Ovary (tissue), 9 donors: ENCODE data around the gene APBA2. TPM values are rescaled to one million over a fixed set of nuclear protein-coding genes. Genes with fewer than 3 reads are reported as not detected.

Experiments
- DNase-seq, 5 donors: peaks; one replicate each; pipeline ENCODE4 v3.0.0-alpha.2; 2019 to 2020
- H3K27ac ChIP-seq, 2 donors: fragments of 200-600 bp; one replicate each; pipeline versions ENCODE4 v1.5.1 to v1.8.0; 2019 to 2022
- H3K27me3 ChIP-seq: fragments of 200-600 bp; one replicate; pipeline ENCODE4 v1.8.0; 2022
- H3K36me3 ChIP-seq: fragments of 200-600 bp; sonication (generic); one replicate; pipeline ENCODE4 v1.5.1; 2019
- H3K4me1 ChIP-seq: one replicate; pipeline ENCODE4 v1.8.1; 2013; ENCODE audit warnings: mild to moderate bottlenecking, moderate library complexity; ENCODE audit not compliant: insufficient read depth
- H3K4me3 ChIP-seq: fragments of 200-600 bp; sonication (generic); one replicate; pipeline ENCODE4 v1.5.1; 2017
- H3K9me3 ChIP-seq, 2 donors: fragments of 200-600 bp in 1 of 2; sonication (generic) in 1 of 2; one replicate each; pipeline versions ENCODE4 v1.5.1 to v1.8.1; 2013 to 2019; ENCODE audit warnings: mild to moderate bottlenecking in 1 of 2, moderate library complexity in 1 of 2
- EP300 ChIP-seq: sonication (generic); formaldehyde crosslinking; IDR thresholded peaks from one replicate; pipeline ENCODE4 v1.6.1; 2017; ENCODE audit warnings: antibody characterized with exemption
- POLR2A ChIP-seq: fragments of 450-650 bp; IDR thresholded peaks from one replicate; pipeline ENCODE4 v1.6.1; 2017; ENCODE audit warnings: antibody characterized with exemption, mild to moderate bottlenecking, moderate library complexity
- WGBS, 3 donors: extraction: QIAGEN DNeasy Blood & Tissue Kit in 1 of 3; methylation state at CpG; one replicate each; pipeline versions ENCODE4 v1.1.5 to v1.1.7; 2013 to 2017; 5-methylcytosine and 5-hydroxymethylcytosine counted together
- intact Hi-C, 4 donors: fragments of 100-400 bp; cut with DNase I; formaldehyde crosslinking; loops; one replicate each; pipeline versions ENCODE4 v1.11.0 to v1.15.1; 2022 to 2023
- polyA plus RNA-seq, 2 donors: library from polyadenylated mRNA; stranded (reverse); fragments of 200-250 nt in 1 of 2; fragments of 350-450 nt in 1 of 2; fragmentation: Illumina TruSeq in 1 of 2; extraction: RNeasy Lipid Tissue Mini Kit (QIAGEN cat#74804) in 1 of 2; gene quantifications; one replicate each; pipeline ENCODE4 v1.2.3, GENCODE V29; 2013 to 2014
- total RNA-seq, 7 donors: library from RNA; depleted of rRNA in 2 of 7; stranded (reverse); fragments of >200 nt in 2 of 7; fragmentation: NEBNext Ultra II Directional in 3 of 7; extraction: Animal tissue kit (Norgen Biotek cat#: 25700) in 3 of 7; gene quantifications; one replicate each; pipeline versions ENCODE4 v1.1.0 to v1.2.4, GENCODE V29; 2016 to 2023
- TF ChIP-seq, protein P1 (sequence below), 3 donors: fragments of 450-650 bp in 2 of 3; fragments of 200-600 bp in 1 of 3; IDR thresholded peaks; one replicate each; pipeline versions ENCODE4 v1.5.1 to v1.8.0; 2016 to 2022; ENCODE audit warnings: antibody characterized with exemption in 3 of 3, mild to moderate bottlenecking in 1 of 3
- donor health status: DM: no; HTN: no; CAD: no; lungs with moderate emphysema.
- donor health status: DM: no; HTN: no; CAD: no.
- donor health status: Bipolar disorder and iron deficiency.
- donor health status: DM: yes; HTN: yes; CAD: no.
- donor health status: DM: no; HTN: no; CAD: no.
- donor health status: DM: yes; HTN: yes; CAD: no.

Gene APBA2
- total and polyA plus RNA-seq, 9 donors: 0.53 to 3.1 (median 1.4) TPM

DNA sequence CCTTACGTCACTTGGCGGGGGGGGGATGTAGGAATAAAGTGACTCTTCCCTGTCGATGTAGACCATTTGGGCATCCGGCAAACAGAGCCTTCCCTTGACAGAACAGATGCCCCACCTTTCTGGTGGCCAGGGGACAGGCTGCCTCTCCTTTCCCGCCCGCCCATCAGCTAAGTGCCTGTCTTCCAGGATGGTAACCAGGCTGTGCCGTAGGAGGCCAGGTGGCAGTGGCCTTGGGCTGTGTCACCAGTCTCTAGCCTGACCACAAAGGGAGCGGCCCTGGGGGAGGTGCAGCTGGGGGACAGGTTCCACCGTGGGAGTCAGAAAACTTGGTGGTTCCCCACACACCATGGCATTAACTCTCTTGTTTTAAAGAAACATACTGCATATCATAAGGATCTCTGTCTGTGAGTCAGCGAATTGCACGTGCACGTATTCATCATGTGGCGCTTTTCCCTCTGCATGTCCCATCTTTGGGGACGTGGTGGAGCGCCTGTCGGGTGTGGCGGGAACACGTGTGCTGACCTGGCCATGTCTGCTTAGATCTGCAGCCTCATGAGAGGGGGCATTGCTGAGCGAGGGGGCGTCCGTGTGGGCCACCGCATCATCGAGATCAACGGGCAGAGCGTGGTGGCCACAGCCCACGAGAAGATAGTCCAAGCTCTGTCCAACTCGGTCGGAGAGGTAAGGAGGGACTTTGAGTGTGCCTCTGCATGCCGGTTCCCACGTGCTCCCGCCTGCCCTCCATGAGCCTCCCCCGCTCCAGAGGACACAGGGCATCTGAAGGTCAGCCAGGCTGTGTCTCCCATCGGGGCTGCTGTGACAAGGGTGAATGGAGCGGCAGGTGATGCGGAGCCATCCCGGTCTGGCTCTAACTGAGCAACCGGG is 227.8 kb downstream of the APBA2 start:
- H3K27me3 ChIP-seq: no peaks in the 10 kb centered on the region
- no peak overlapping the region for H3K4me3 ChIP-seq
- no peaks in the 10 kb centered on the region for H3K36me3 ChIP-seq
- TF ChIP-seq POLR2A (no peak), EP300 (no peak)
- TF ChIP-seq, protein P1, sequence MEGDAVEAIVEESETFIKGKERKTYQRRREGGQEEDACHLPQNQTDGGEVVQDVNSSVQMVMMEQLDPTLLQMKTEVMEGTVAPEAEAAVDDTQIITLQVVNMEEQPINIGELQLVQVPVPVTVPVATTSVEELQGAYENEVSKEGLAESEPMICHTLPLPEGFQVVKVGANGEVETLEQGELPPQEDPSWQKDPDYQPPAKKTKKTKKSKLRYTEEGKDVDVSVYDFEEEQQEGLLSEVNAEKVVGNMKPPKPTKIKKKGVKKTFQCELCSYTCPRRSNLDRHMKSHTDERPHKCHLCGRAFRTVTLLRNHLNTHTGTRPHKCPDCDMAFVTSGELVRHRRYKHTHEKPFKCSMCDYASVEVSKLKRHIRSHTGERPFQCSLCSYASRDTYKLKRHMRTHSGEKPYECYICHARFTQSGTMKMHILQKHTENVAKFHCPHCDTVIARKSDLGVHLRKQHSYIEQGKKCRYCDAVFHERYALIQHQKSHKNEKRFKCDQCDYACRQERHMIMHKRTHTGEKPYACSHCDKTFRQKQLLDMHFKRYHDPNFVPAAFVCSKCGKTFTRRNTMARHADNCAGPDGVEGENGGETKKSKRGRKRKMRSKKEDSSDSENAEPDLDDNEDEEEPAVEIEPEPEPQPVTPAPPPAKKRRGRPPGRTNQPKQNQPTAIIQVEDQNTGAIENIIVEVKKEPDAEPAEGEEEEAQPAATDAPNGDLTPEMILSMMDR (IDR thresholded peaks at IDR 0.05): no peak
- H3K9me3 ChIP-seq: no peaks in the 10 kb centered on the region
- intact Hi-C loops: no loop called here
- 81 to 85% (median 81%) methylated on average over 37 of the region's 37 CpGs for WGBS, 3 donors
- peaks cover 5% of the 10 kb centered on the region for H3K4me1 ChIP-seq
- DNase-seq: no peak
- no peak overlapping the region for H3K27ac ChIP-seq

GRCh38 chr15:29114221-29115092 is 228.7 kb downstream of the APBA2 start:
- intact Hi-C loops: no loop called here
- no peak overlapping the region for H3K4me3 ChIP-seq

DNA sequence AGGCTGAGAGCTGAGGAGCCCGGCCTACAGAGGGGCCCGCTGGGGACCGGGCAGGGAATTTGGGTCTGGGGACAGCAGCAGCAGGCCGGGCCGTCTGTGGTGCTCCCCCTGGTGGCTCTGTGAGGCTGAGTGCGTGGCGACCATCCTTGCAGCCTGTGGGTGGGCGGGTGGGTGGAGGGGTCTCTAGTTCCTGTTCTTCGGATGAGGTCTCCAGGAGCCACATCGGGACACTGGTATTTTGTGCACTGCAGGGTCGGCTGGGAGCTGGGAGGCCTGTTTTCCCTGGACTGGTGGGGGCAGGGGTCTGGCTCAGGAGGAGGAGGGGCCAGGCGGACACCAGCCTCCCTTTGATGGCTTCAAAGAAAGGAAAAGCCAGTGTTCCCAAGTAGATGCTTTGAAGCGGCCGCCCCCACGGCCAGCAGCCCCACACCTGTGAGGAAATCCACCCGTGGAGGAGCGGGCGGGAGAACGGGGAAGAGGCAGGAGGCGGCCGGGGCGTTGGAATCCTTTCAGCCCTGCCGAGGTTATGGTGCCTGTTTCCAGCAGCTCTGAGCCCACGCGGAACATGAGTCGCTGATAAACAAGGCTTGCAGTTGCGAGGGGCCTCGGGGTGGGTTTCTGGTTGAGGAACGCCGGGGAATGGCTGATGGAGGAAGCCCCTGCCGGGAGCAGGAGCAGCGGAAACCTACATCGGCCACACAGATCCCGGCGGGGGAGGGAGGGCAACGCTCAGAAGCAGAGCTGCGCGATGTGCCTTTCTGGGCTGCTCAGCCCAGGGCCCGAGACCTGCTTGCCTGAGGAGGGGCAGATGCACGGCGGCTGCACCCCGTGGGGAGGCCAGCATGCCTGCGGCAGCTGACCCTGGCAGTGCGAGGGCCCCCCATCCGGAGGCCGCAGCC is 229.6 kb downstream of the APBA2 start:
- TF ChIP-seq EP300 (no peak), POLR2A (no peak)
- TF ChIP-seq, protein P1 (IDR thresholded peaks at IDR 0.05): no peak
- intact Hi-C loops: no loop called here
- DNase-seq: peak in 3 of 5 donors; percentile 21 to 40 (median 33)
- Histone ChIP-seq H3K36me3 (no peaks in the 10 kb centered on the region), H3K27me3 (no peaks in the 10 kb centered on the region), H3K4me3 (peak overlapping the region; percentile 1), H3K27ac (no peak overlapping the region), H3K4me1 (peaks cover 5% of the 10 kb centered on the region), H3K9me3 (no peaks in the 10 kb centered on the region)
- WGBS, 3 donors: 1 to 3% (median 2%) methylated on average over 42 to 46 of the region's 46 CpGs

More at GRCh38 chr15:29114221-29115092, 228.7 kb downstream of the APBA2 start:
- H3K27me3 ChIP-seq: no peaks in the 10 kb centered on the region
- H3K27ac ChIP-seq: no peak overlapping the region
- no peaks in the 10 kb centered on the region for H3K36me3 ChIP-seq
- H3K4me1 ChIP-seq: peaks cover 5% of the 10 kb centered on the region
- TF ChIP-seq POLR2A: no peak
- no peak for TF ChIP-seq EP300
- TF ChIP-seq, protein P1 (IDR thresholded peaks at IDR 0.05): no peak
- no peaks in the 10 kb centered on the region for H3K9me3 ChIP-seq
- WGBS, 3 donors: 28 to 37% (median 31%) methylated on average over 18 of the region's 18 CpGs
- DNase-seq: no peak
